T follicular helper cell (primary cell): Measurements from ENCODE around the gene ANTXR1.
"Not testable (repeated sequence)": the region's sequence is repeated elsewhere in the genome, so short reads cannot be mapped to it uniquely, and the experiment has no call there.

Experiments
- DNase-seq: peaks from one replicate; pipeline ENCODE4 v3.0.0-alpha.2; 2020; ENCODE audit warnings: low read depth

The ANTXR1 gene

GRCh38 chr2:69165091-69165880 is 152.3 kb downstream of the ANTXR1 start:
- DNase-seq: no peak

- DNase-seq: no peak
Measured at GRCh38 chr2:69166465-69166811, 153.5 kb downstream of the ANTXR1 start.

GRCh38 chr2:69166812-69167468 is 154.0 kb downstream of the ANTXR1 start:
- DNase-seq: no peak

GRCh38 chr2:69167469-69167822 is 154.5 kb downstream of the ANTXR1 start:
- no peak for DNase-seq

GRCh38 chr2:69168144-69168813 is 155.3 kb downstream of the ANTXR1 start:
- DNase-seq: no peak

GRCh38 chr2:69168950-69169654 is 156.1 kb downstream of the ANTXR1 start:
- DNase-seq: no peak

DNA sequence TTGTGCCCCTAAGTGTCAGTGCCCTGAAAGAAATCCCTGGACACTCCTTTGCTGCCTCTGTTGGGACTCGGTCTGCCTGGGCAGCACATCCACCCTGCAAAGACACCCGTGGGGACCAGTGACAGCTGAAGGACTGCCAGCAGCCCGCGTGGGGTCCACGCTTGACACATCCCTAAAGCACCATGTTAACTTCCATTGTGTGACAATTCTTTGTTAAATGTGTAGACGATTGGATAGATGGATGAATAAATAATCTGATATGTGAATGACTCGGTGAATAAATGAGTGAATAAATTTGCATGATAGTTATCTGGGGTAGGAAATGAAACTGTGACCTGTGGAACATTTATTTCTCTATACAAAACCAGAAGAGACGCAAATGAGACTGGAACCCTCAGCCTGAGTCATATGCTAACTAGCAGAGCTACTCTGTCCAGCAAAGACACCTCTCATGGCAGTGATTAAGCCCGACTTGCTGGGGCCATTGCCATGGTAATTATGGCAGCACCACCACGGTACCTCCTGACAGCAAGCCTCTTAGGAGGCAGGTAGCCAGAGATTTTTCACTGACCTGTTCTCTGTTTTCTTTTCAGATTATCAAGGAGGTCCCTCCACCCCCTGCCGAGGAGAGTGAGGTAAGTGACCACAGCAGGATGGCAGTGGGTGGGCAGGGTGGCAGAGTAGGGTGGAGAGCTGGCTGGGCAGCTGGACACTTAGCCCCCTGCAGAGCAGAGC is 156.8 kb downstream of the ANTXR1 start:
- DNase-seq: no peak

DNA sequence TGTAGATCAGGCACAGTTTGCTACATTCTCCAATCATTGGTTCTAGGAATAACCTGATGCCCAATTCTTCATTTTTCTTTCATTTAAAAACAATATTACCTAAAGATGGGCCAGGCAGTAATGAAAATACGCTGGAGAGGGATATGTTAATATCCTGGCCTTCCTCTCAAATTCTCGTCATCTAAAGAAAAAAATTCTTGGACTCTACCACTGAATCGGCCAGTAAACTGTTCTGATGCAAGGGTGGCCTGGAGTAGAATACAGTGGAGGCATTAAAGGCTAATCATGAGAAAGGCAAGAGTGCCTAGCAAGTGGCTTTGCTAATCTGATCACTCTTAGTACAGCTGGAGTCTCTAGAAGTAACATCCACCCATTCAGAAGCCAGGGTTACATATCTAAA is 157.7 kb downstream of the ANTXR1 start:
- DNase-seq: no peak

GRCh38 chr2:69171116-69171896 is 158.3 kb downstream of the ANTXR1 start:
- DNase-seq: no peak

DNA sequence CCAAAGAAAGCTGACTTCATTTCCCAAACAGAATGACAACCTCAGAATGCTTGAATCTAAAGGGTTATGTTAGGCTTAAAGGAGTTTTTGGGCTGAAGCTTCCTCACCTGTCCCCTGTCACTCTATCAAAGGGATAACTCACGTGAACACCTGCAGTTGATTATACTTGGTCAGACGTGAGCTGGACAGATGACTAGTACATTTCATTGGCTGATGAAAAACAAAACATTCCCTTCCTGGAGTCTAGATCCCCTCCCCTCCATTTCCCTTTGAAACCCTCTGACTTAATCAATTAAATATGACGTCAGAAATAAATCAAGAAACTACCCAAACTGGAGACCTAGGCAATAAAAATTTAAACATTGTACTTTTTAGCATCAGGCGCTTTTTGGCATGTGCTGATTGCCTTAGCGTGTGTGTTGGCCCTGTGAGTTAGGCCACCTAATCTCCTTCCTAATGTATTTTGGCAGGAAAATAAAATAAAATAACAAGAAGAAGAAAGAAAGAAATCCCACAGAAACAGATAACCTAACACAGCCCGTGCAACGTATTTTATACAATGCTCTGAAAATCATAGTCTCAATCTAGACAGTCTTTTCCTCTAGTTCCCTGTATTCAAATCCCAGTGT is 159.0 kb downstream of the ANTXR1 start:
- DNase-seq: no peak

DNA sequence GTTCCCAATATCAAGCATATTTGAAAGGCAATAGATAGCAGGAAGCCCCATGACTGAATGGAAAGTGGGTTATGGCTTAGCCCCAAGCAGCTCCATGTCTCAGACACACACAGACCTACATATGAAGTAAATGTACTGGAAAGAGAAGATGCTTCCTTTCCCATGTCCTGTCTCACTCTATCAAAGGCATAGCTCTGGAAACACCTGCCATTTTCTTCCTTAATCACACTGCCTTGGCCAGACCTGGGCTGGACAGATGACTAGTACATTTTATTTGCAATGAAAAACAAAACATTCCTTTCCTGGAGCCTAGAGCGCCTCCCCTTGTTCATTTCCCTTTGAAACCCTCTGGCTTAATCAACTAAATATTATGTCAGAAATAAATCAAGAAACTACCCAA is 160.7 kb downstream of the ANTXR1 start:
- DNase-seq: no peak

- DNase-seq: not testable (repeated sequence)
Measured at GRCh38 chr2:69174211-69174610, 161.2 kb downstream of the ANTXR1 start.

GRCh38 chr2:69175790-69176715 is 163.1 kb downstream of the ANTXR1 start:
- DNase-seq: no peak

GRCh38 chr2:69177063-69177771 is 164.2 kb downstream of the ANTXR1 start:
- DNase-seq: no peak

- no peak for DNase-seq
Measured at GRCh38 chr2:69177785-69178636, 165.0 kb downstream of the ANTXR1 start.

GRCh38 chr2:69178756-69179155 is 165.8 kb downstream of the ANTXR1 start:
- no peak for DNase-seq

DNA sequence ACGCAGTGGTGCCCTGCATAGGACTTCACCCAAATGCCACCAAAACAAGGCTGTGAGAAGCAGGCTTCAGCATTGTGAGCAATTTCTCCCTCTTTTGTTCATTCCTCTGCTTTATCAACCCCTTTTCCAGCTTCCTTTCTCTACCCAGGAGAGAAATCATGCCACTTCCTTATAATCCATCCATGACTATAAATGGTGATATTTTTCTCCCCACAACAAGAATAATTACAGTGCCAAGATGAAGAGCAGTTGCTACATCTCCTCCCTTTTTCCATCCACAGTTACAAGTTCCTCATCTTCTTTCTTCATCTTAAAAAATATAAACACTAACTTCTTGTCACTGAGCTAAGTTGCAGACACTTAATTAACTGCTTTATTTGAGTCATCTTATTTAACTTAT is 167.2 kb downstream of the ANTXR1 start:
- DNase-seq: no peak

GRCh38 chr2:69180974-69181373 is 168.0 kb downstream of the ANTXR1 start:
- no peak for DNase-seq
